Loucy (cell line): Measurements from ENCODE around the gene FMN2.

ENCODE experiments used
- H2AFZ ChIP-seq: fragments of 200-600 bp; sonication (generic); 2 replicates; pipeline ENCODE4 v1.6.0; 2016; ENCODE audit warnings: antibody characterized with exemption, mild to moderate bottlenecking, low read length, moderate library complexity
- H3F3A ChIP-seq: fragments of 200-600 bp; 2 replicates; pipeline ENCODE4 v1.6.0; 2016; ENCODE audit warnings: antibody characterized with exemption, low read depth, mild to moderate bottlenecking
- H3K27me3 ChIP-seq: fragments of 200-600 bp; sonication (generic); 2 replicates; pipeline ENCODE4 v1.6.1; 2014; ENCODE audit warnings: low read length, mild to moderate bottlenecking; ENCODE audit not compliant: insufficient read depth, poor library complexity, severe bottlenecking
- H3K36me3 ChIP-seq: fragments of 200-600 bp; sonication (generic); 2 replicates; pipeline ENCODE4 v1.6.1; 2016; ENCODE audit warnings: low read length; ENCODE audit not compliant: insufficient read depth
- H3K4me1 ChIP-seq: fragments of 200-600 bp; sonication (generic); 2 replicates; pipeline ENCODE4 v1.5.1; 2014; ENCODE audit warnings: low read length, mild to moderate bottlenecking; ENCODE audit not compliant: insufficient read depth, poor library complexity, severe bottlenecking
- H3K4me2 ChIP-seq: fragments of 200-600 bp; sonication (generic); 2 replicates; pipeline ENCODE4 v1.6.0; 2014; ENCODE audit warnings: antibody characterized with exemption, low read length, low read depth, mild to moderate bottlenecking; ENCODE audit not compliant: poor library complexity, severe bottlenecking
- H3K4me3 ChIP-seq: fragments of 200-600 bp; sonication (generic); 2 replicates; pipeline ENCODE4 v1.5.1; 2014; ENCODE audit warnings: low read length, mild to moderate bottlenecking, mixed read lengths; ENCODE audit not compliant: poor library complexity, severe bottlenecking
- H3K79me2 ChIP-seq: fragments of 200-600 bp; sonication (generic); 2 replicates; pipeline ENCODE4 v1.6.1; 2014; ENCODE audit warnings: low read length; ENCODE audit not compliant: insufficient read depth
- H3K9ac ChIP-seq: fragments of 200-600 bp; sonication (generic); 2 replicates; pipeline ENCODE4 v1.6.0; 2014; ENCODE audit warnings: mild to moderate bottlenecking, low read depth, low read length, moderate library complexity; ENCODE audit not compliant: poor library complexity, severe bottlenecking
- H3K9me2 ChIP-seq: fragments of 200-600 bp; sonication (generic); replicated peaks from 2 replicates; pipeline ENCODE4 v1.6.1; 2016; ENCODE audit warnings: low read depth, low read length, mixed read lengths
- H3K9me3 ChIP-seq: fragments of 200-600 bp; sonication (generic); 2 replicates; pipeline ENCODE4 v1.6.1; 2014; ENCODE audit warnings: mild to moderate bottlenecking, antibody characterized with exemption, low read length, low read depth; ENCODE audit not compliant: insufficient read depth
- H4K20me1 ChIP-seq: fragments of 200-600 bp; sonication (generic); 2 replicates; pipeline ENCODE4 v1.6.0; 2014; ENCODE audit warnings: antibody characterized with exemption, low read length, mild to moderate bottlenecking; ENCODE audit not compliant: insufficient read depth, poor library complexity, severe bottlenecking
- EZH2phosphoT487 ChIP-seq: fragments of 200-600 bp; IDR thresholded peaks from 2 replicates; pipeline ENCODE4 v1.6.1; 2018; ENCODE audit warnings: antibody characterized with exemption, mild to moderate bottlenecking, moderate library complexity, borderline replicate concordance
- TF ChIP-seq, protein P1 (sequence below): fragments of 200-600 bp; sonication (generic); conservative IDR thresholded peaks from 2 replicates; pipeline ENCODE4 v1.5.1; 2014; ENCODE audit warnings: mild to moderate bottlenecking, antibody characterized with exemption, low read length

The FMN2 gene

DNA sequence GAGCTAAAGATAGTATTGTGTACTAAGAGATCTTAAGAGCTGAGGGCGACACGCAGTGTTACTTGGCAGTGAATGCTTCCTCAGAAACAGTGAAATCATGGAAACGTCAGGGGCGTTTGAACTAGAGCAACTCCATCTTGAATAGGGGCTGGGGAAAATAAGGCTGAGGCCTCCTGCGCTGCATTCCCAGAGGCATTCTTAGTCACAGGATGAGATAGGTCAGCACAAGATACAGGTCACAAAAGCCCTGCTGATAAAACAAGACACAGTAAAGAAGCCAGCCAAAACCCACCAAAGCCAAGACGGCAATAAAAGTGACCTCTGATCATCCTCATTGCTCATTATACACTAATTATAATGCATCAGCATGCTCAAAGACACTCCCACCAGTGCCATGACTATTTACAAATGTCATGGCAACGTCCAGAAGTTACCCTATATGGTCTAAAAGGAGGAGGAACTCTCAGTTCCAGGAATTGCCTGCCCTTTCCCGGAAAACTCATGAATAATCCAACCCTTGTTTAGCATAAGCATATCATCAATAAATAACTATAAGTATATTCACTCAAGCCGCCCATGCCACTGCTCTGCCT is 37.5 kb upstream of the FMN2 start:
- TF ChIP-seq, protein P1, sequence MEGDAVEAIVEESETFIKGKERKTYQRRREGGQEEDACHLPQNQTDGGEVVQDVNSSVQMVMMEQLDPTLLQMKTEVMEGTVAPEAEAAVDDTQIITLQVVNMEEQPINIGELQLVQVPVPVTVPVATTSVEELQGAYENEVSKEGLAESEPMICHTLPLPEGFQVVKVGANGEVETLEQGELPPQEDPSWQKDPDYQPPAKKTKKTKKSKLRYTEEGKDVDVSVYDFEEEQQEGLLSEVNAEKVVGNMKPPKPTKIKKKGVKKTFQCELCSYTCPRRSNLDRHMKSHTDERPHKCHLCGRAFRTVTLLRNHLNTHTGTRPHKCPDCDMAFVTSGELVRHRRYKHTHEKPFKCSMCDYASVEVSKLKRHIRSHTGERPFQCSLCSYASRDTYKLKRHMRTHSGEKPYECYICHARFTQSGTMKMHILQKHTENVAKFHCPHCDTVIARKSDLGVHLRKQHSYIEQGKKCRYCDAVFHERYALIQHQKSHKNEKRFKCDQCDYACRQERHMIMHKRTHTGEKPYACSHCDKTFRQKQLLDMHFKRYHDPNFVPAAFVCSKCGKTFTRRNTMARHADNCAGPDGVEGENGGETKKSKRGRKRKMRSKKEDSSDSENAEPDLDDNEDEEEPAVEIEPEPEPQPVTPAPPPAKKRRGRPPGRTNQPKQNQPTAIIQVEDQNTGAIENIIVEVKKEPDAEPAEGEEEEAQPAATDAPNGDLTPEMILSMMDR: no peak
- no peak for TF ChIP-seq EZH2phosphoT487
- Histone ChIP-seq H3K9me2 (no peaks in the 10 kb centered on the region), H3K36me3 (no peaks in the 10 kb centered on the region), H3K9me3 (no peaks in the 10 kb centered on the region), H3K4me2 (no peak overlapping the region), H3F3A (no peaks in the 10 kb centered on the region), H2AFZ (no peak overlapping the region), H3K79me2 (no peaks in the 10 kb centered on the region), H3K4me1 (no peaks in the 10 kb centered on the region), H4K20me1 (no peaks in the 10 kb centered on the region), H3K4me3 (no peak overlapping the region), H3K9ac (no peak overlapping the region), H3K27me3 (no peaks in the 10 kb centered on the region)

DNA sequence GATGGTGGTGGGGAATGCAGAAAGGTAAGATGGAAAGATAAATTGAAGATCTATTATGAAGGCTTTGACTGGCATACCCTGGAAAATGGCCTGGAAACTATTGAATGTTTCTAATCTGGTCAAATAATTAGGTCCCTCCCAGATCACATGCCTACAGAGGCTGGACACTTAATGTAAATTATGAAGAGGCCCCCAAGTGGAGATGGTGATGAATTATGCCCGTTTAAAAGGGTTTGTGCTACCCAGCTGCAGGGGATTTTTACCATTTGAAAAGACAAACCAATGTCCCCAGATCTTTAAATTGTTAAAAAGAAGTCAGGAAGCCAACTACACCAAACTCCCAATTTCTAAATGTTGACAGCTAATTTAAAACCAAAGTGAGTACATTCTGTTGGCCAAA is 35.7 kb upstream of the FMN2 start:
- H3F3A ChIP-seq: no peaks in the 10 kb centered on the region
- H3K36me3 ChIP-seq: no peaks in the 10 kb centered on the region
- H4K20me1 ChIP-seq: no peaks in the 10 kb centered on the region
- H3K9me2 ChIP-seq: no peaks in the 10 kb centered on the region
- H3K9ac ChIP-seq: no peak overlapping the region
- H3K4me3 ChIP-seq: no peak overlapping the region
- no peak for TF ChIP-seq EZH2phosphoT487
- TF ChIP-seq, protein P1: no peak
- H3K4me1 ChIP-seq: no peaks in the 10 kb centered on the region
- H3K79me2 ChIP-seq: no peaks in the 10 kb centered on the region
- no peaks in the 10 kb centered on the region for H3K9me3 ChIP-seq
- no peaks in the 10 kb centered on the region for H3K27me3 ChIP-seq
- no peak overlapping the region for H2AFZ ChIP-seq
- no peak overlapping the region for H3K4me2 ChIP-seq

DNA sequence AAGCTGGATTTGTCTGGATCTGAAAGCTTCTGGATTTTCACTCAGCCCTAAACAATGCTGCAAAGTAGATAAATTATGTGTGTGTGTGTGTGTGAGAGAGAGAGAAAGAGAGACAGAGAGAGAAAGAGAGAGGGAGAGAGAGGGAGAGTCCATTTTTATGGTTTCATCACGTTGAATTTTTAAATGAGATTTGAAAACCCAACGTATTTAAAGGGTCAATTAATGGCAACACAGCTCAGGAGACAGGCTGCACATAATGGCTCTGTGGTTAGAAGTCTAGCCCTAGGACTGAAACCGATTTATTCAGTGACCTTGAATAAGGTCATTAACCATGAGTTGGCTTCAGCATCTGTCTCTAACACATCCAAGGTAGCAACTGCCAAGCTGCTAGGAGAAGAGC is 35.3 kb upstream of the FMN2 start:
- Histone ChIP-seq H3K79me2 (no peaks in the 10 kb centered on the region), H3K9ac (no peak overlapping the region), H3F3A (no peaks in the 10 kb centered on the region), H3K9me2 (no peaks in the 10 kb centered on the region), H4K20me1 (no peaks in the 10 kb centered on the region), H3K9me3 (no peaks in the 10 kb centered on the region; the same call in 1 of the 2 replicates), H3K27me3 (no peaks in the 10 kb centered on the region), H2AFZ (no peak overlapping the region), H3K4me3 (no peak overlapping the region), H3K36me3 (no peaks in the 10 kb centered on the region), H3K4me2 (no peak overlapping the region), H3K4me1 (no peaks in the 10 kb centered on the region)
- TF ChIP-seq, protein P1: no peak
- no peak for TF ChIP-seq EZH2phosphoT487
